HEK293 (cell line): ENCODE data around the gene DHRS3.

Source experiments
- ATF2 ChIP-seq: fragments of 450-650 bp; formaldehyde crosslinking; IDR thresholded peaks from 2 replicates; pipeline ENCODE4 v1.5.1; 2016; ENCODE audit warnings: missing biosample characterization, missing genetic modification characterization, low read depth
- CTCF ChIP-seq: fragments of 450-650 bp; formaldehyde crosslinking; IDR thresholded peaks from 2 replicates; pipeline ENCODE4 v1.5.1; 2016; ENCODE audit warnings: missing biosample characterization, missing genetic modification characterization
- ZFP69B ChIP-seq: fragments of 450-650 bp; formaldehyde crosslinking; IDR thresholded peaks from 2 replicates; pipeline ENCODE4 v1.5.1; 2016; ENCODE audit warnings: missing biosample characterization, missing genetic modification characterization
- ZNF274 ChIP-seq, 2 experiments: fragments of 200-500 bp in 1 of 2; fragments of 450-650 bp in 1 of 2; sonication (Bioruptor generic) in 1 of 2; formaldehyde crosslinking in 1 of 2; IDR thresholded peaks; 2 replicates each; pipeline versions ENCODE4 v1.5.1 to v1.6.1; 2014 to 2016; ENCODE audit warnings: borderline replicate concordance in 1 of 2, inconsistent platforms in 1 of 2, low read length in 1 of 2, missing biosample characterization in 1 of 2, missing genetic modification characterization in 1 of 2
- ZSCAN5A ChIP-seq: fragments of 450-650 bp; formaldehyde crosslinking; IDR thresholded peaks from 2 replicates; pipeline ENCODE4 v1.5.1; 2016; ENCODE audit warnings: missing biosample characterization, missing genetic modification characterization
- TF ChIP-seq, protein P1 (sequence below): fragments of 450-650 bp; formaldehyde crosslinking; IDR thresholded peaks from 2 replicates; pipeline ENCODE4 v1.5.1; 2016; ENCODE audit warnings: missing biosample characterization, missing genetic modification characterization

- TF ChIP-seq, protein P1, sequence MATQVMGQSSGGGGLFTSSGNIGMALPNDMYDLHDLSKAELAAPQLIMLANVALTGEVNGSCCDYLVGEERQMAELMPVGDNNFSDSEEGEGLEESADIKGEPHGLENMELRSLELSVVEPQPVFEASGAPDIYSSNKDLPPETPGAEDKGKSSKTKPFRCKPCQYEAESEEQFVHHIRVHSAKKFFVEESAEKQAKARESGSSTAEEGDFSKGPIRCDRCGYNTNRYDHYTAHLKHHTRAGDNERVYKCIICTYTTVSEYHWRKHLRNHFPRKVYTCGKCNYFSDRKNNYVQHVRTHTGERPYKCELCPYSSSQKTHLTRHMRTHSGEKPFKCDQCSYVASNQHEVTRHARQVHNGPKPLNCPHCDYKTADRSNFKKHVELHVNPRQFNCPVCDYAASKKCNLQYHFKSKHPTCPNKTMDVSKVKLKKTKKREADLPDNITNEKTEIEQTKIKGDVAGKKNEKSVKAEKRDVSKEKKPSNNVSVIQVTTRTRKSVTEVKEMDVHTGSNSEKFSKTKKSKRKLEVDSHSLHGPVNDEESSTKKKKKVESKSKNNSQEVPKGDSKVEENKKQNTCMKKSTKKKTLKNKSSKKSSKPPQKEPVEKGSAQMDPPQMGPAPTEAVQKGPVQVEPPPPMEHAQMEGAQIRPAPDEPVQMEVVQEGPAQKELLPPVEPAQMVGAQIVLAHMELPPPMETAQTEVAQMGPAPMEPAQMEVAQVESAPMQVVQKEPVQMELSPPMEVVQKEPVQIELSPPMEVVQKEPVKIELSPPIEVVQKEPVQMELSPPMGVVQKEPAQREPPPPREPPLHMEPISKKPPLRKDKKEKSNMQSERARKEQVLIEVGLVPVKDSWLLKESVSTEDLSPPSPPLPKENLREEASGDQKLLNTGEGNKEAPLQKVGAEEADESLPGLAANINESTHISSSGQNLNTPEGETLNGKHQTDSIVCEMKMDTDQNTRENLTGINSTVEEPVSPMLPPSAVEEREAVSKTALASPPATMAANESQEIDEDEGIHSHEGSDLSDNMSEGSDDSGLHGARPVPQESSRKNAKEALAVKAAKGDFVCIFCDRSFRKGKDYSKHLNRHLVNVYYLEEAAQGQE (tag by site-specific recombination), result no peak
- TF ChIP-seq ZNF274 (IDR thresholded peaks at IDR 0.05; ENCODE audit: low read length) (no peak), ZNF274 (tag by site-specific recombination; IDR thresholded peaks at IDR 0.05; ENCODE audit: borderline replicate concordance) (no peak), ZFP69B (tag by site-specific recombination) (no peak), ZSCAN5A (tag by site-specific recombination) (no peak), ATF2 (no peak), CTCF (tag by site-specific recombination) (no peak)
Observed at GRCh38 chr1:12521096-12521495, 96.9 kb downstream of the DHRS3 start.
